Left lung (tissue), 10 donors: ENCODE results near the gene DTX3. TPM values are rescaled to one million over a fixed set of nuclear protein-coding genes. Genes with fewer than 3 reads are reported as not detected.

Experiments used
- ATAC-seq: fragments of 200-7000 bp; cut with Tn5 transposase; one replicate; pipeline ENCODE4 v1.9.1; 2020; ENCODE audit warnings: moderate library complexity
- DNase-seq, 4 donors: peaks; one replicate each; pipeline ENCODE4 v3.0.0-alpha.2; 2013 to 2020
- H3K27ac ChIP-seq, 2 donors: fragments of 200-600 bp; sonication (generic) in 1 of 2; one replicate each; pipeline versions ENCODE4 v1.5.0 to v1.8.0; 2020 to 2021
- H3K27me3 ChIP-seq, 2 donors: fragments of 200-600 bp; sonication (generic) in 1 of 2; one replicate each; pipeline versions ENCODE4 v1.5.0 to v1.8.0; 2020 to 2021
- H3K36me3 ChIP-seq, 2 donors: fragments of 200-600 bp; sonication (generic) in 1 of 2; one replicate each; pipeline versions ENCODE4 v1.5.0 to v1.8.0; 2020 to 2021
- H3K4me1 ChIP-seq, 2 donors: fragments of 200-600 bp; one replicate each; pipeline ENCODE4 v1.8.0; 2021
- H3K4me3 ChIP-seq, 2 donors: fragments of 200-600 bp; sonication (generic) in 1 of 2; one replicate each; pipeline versions ENCODE4 v1.5.0 to v1.8.0; 2020 to 2021; ENCODE audit warnings: mild to moderate bottlenecking in 1 of 2
- H3K9me3 ChIP-seq, 2 donors: fragments of 200-600 bp; sonication (generic) in 1 of 2; one replicate each; pipeline versions ENCODE4 v1.5.0 to v1.8.0; 2020 to 2021
- CTCF ChIP-seq, 2 donors: fragments of 200-600 bp; sonication (generic) in 1 of 2; IDR thresholded peaks; one replicate each; pipeline versions ENCODE4 v1.5.0 to v1.8.0; 2021; ENCODE audit warnings: antibody characterized with exemption in 2 of 2
- intact Hi-C, 2 donors: fragments of 100-400 bp; cut with DNase I; formaldehyde crosslinking; loops; one replicate each; pipeline versions ENCODE4 v1.11.2 to v1.14.2; 2022
- polyA plus RNA-seq, 6 donors: library from polyadenylated mRNA; unstranded; fragments of 120-200 nt; gene quantifications; one replicate each; pipeline ENCODE4 v1.2.1, GENCODE V29; 2013; ENCODE audit not compliant: insufficient read length in 6 of 6
- total RNA-seq, 2 donors: library from RNA; stranded (reverse); fragmentation: NEBNext Ultra II Directional; extraction: Animal tissue kit (Norgen Biotek cat#: 25700); gene quantifications; one replicate each; pipeline ENCODE4 v1.2.1, GENCODE V29; 2021
- donor health status: DM: no; HTN: yes; CAD: no.
- donor health status: DM: no; HTN: no; CAD: no.

Gene DTX3
- total and polyA plus RNA-seq, 8 donors, result 20.1 to 64.8 (median 54.4) TPM

- peaks cover 58 to 100% of the 10 kb centered on the region in 2 donors for H3K27me3 ChIP-seq
- no peaks in the 10 kb centered on the region for H3K9me3 ChIP-seq
- H3K4me1 ChIP-seq, result peaks cover 9 to 25% of the 10 kb centered on the region in 2 donors
- intact Hi-C loops, result no loop called here
- DNase-seq (no peak), ATAC-seq (no peak)
- H3K4me3 ChIP-seq, result no peak overlapping the region
- H3K27ac ChIP-seq, result no peak overlapping the region
- TF ChIP-seq CTCF (IDR thresholded peaks at IDR 0.05), result no peak
- no peaks in the 10 kb centered on the region for H3K36me3 ChIP-seq
Observed at GRCh38 chr12:57626111-57626920, 21.7 kb downstream of the DTX3 start.

GRCh38 chr12:57626921-57627445 is 22.4 kb downstream of the DTX3 start:
- H3K9me3 ChIP-seq, result no peaks in the 10 kb centered on the region
- H3K27me3 ChIP-seq, result peaks cover 60 to 100% of the 10 kb centered on the region in 2 donors
- H3K27ac ChIP-seq, result no peak overlapping the region
- ATAC-seq, result no peak
- TF ChIP-seq CTCF (IDR thresholded peaks at IDR 0.05), result no peak
- intact Hi-C loops, result no loop called here
- H3K36me3 ChIP-seq, result no peaks in the 10 kb centered on the region
- DNase-seq, result no peak
- peaks cover 5 to 21% of the 10 kb centered on the region in 2 donors for H3K4me1 ChIP-seq
- no peak overlapping the region for H3K4me3 ChIP-seq

- DNase-seq (no peak), ATAC-seq (no peak)
Observed at GRCh38 chr12:57627501-57628279, 23.1 kb downstream of the DTX3 start.

GRCh38 chr12:57628280-57629191 is 23.9 kb downstream of the DTX3 start:
- no peak overlapping the region for H3K4me3 ChIP-seq
- no peaks in the 10 kb centered on the region for H3K9me3 ChIP-seq
- DNase-seq, result no peak
- TF ChIP-seq CTCF (IDR thresholded peaks at IDR 0.05), result no peak
- H3K36me3 ChIP-seq, result no peaks in the 10 kb centered on the region
- intact Hi-C loops, result no loop called here
- H3K27me3 ChIP-seq, result peaks cover 66 to 100% of the 10 kb centered on the region in 2 donors
- ATAC-seq, result no peak
- peaks cover 9 to 31% of the 10 kb centered on the region in 2 donors for H3K4me1 ChIP-seq
- no peak overlapping the region for H3K27ac ChIP-seq

More at GRCh38 chr12:57627501-57628279, 23.1 kb downstream of the DTX3 start:
- Histone ChIP-seq H3K27me3 (peaks cover 63 to 100% of the 10 kb centered on the region in 2 donors), H3K27ac (no peak overlapping the region), H3K4me1 (peaks cover 5 to 23% of the 10 kb centered on the region in 2 donors), H3K36me3 (no peaks in the 10 kb centered on the region), H3K4me3 (no peak overlapping the region), H3K9me3 (no peaks in the 10 kb centered on the region)
- no peak for TF ChIP-seq CTCF (IDR thresholded peaks at IDR 0.05)
- intact Hi-C loops, result no loop called here
